NCI-H2196 (cell line): ENCODE results near the gene ADGRG4.

Source experiments
- DNase-seq: peaks from one replicate; lab custom pipeline; 2025; ENCODE audit not compliant: unreplicated experiment; lab: John Stamatoyannopoulos, UW

The ADGRG4 gene

DNA sequence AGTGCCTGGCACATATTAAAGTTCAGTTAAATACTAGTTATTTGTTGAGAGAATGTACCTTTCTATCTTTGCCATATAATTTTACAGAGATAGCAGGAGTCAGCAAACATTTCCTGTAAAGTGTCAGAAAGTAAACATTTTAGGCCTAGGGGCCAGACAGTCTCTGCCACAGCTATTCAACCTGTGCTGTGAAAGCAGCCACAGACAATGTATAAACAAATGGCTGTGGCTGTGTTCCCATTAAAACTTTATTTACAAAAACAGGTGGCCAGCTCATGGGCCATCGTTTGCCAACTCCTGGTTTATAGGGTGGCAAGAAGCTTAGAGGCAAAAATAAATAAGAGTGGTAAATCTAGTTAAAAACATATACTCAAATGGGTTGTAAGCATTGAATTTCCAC lies 153.0 kb downstream of the ADGRG4 start:
- DNase-seq, result peak; percentile 20

DNA sequence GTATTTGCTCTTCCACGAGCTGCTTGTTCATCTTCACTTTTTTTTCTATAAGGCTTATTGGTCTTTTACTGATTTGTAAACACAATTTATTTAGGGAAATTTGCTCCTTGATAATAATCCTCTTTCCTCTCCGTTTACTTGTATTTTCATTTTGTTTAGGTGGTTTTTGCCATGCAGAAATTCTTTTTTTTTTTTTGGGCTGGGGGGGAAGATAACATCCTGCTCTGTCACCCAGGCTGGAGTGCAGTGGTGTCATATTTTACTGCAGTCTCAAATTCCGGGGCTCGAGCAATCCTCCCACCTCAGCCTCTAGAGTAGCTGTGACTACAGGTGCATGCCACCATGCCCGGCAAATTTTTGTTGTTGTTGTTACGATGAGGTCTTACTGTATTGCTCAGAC lies 155.4 kb downstream of the ADGRG4 start:
- DNase-seq, result no peak

- no peak for DNase-seq
Observed at GRCh38 chrX:136457303-136457917, 156.6 kb downstream of the ADGRG4 start.

- DNase-seq, result no peak
Observed at GRCh38 chrX:136464589-136464988, 163.8 kb downstream of the ADGRG4 start.
